ENCODE data around the gene KCNMB1.
"Not testable (repeated sequence)": the region's sequence is repeated elsewhere in the genome, so short reads cannot be mapped to it uniquely, and the experiment has no call there.

Gene KCNMB1

DNA sequence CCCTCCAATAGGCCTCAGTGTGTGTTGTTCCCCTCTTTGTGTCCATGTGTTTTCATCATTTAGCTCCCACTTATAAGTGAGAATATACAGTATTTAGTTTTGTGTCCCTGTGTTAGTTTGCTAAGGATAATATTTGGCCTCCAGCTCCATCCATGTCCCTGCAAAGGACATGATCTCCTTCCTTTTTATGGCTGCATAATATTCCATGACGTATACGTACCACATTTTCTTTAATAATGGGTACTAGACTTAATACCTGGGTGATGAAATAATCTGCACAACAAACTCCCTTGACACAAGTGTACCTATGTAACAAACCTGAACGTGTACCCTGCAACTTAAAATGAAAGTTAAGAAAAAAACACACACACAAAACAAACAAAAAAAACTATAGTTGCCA is 12.6 kb downstream of the KCNMB1 start:
- H3K18ac ChIP-seq (ENCODE audit: low read length); H3K36me3 ChIP-seq (replicated peaks in 1 of 2; ENCODE audit: control insufficient read depth in 2 of 2, insufficient read depth in 2 of 2, low read length in 2 of 2); DNase-seq (ENCODE audit: low spot score); H2AK5ac ChIP-seq (ENCODE audit: low read depth, low read length); H3K4me1 ChIP-seq (ENCODE audit: control insufficient read depth in 2 of 2, insufficient read depth in 1 of 2, low read depth in 1 of 2, low read length in 2 of 2); H2BK120ac ChIP-seq (ENCODE audit: low read depth, low read length); H2BK5ac ChIP-seq (ENCODE audit: low read length); H3K23ac ChIP-seq (ENCODE audit: low read depth, low read length, poor library complexity); H3K27ac ChIP-seq (replicated peaks; ENCODE audit: low read length); H3K4me2 ChIP-seq (ENCODE audit: insufficient read depth, low read length, poor library complexity, severe bottlenecking); H3K79me1 ChIP-seq (ENCODE audit: low read depth, low read length); H4K8ac ChIP-seq (ENCODE audit: low read depth, low read length); H2BK15ac ChIP-seq (ENCODE audit: low read length); H3K14ac ChIP-seq (ENCODE audit: low read length); H2AFZ ChIP-seq (ENCODE audit: low read length); H3K27me3 ChIP-seq (ENCODE audit: control insufficient read depth in 3 of 3, insufficient read depth in 3 of 3, low read depth in 1 of 3, low read length in 3 of 3); H3K9ac ChIP-seq (ENCODE audit: low read depth, low read length, poor library complexity); H3K4me3 ChIP-seq (ENCODE audit: low read length in 2 of 2); H4K91ac ChIP-seq (ENCODE audit: low read depth, low read length, poor library complexity); H3K9me3 ChIP-seq (replicated peaks in 1 of 2; ENCODE audit: control insufficient read depth in 2 of 2, insufficient read depth in 1 of 2, low read depth in 1 of 2, low read length in 2 of 2); H2BK12ac ChIP-seq (ENCODE audit: low read length); H3K4ac ChIP-seq (ENCODE audit: low read length): not testable (repeated sequence)
- no CpG with 5 or more reads among the region's 3 CpGs for WGBS, 2 donors (ENCODE audit: extremely low coverage in 2 of 2, insufficient read length in 2 of 2, insufficient replicate concordance in 1 of 2)

DNA sequence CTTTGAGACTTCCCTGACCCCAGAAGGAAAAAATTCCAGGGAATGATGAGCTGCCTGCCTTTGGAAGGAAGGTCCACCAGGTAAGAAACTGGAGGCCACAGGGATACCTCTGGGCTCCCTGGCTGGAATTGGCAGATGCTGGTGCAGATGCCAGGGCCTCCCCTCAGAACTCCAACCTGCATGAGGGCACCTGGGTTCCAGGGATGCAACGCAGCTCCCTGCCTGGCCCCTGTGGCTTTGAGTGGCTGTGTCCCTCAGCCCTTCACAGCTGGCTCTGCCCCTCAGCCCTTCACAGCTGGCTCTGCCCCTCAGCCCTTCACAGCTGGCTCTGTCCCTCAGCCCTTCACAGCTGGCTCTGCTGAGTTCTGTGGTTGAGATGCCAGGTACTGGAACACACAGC is 13.9 kb downstream of the KCNMB1 start:
- Histone ChIP-seq H3K27ac (replicated peaks; ENCODE audit: low read length) (no peak overlapping the region), H3K23ac (ENCODE audit: low read depth, low read length, poor library complexity) (no peak overlapping the region), H4K91ac (ENCODE audit: low read depth, low read length, poor library complexity) (no peak overlapping the region), H3K14ac (ENCODE audit: low read length) (no peak overlapping the region), H2BK12ac (ENCODE audit: low read length) (no peak overlapping the region), H3K79me1 (ENCODE audit: low read depth, low read length) (no peaks in the 10 kb centered on the region), H2BK5ac (ENCODE audit: low read length) (no peak overlapping the region), H4K8ac (ENCODE audit: low read depth, low read length) (no peak overlapping the region), H2AFZ (ENCODE audit: low read length) (no peak overlapping the region), H3K9ac (ENCODE audit: low read depth, low read length, poor library complexity) (no peak overlapping the region), H3K4me2 (ENCODE audit: insufficient read depth, low read length, poor library complexity, severe bottlenecking) (no peak overlapping the region), H3K9me3 (replicated peaks in 1 of 2; ENCODE audit: control insufficient read depth in 2 of 2, insufficient read depth in 1 of 2, low read depth in 1 of 2, low read length in 2 of 2) (no peaks in the 10 kb centered on the region), H3K4ac (ENCODE audit: low read length) (no peak overlapping the region), H2BK15ac (ENCODE audit: low read length) (peak overlapping the region; percentile 84), H2AK5ac (ENCODE audit: low read depth, low read length) (peak overlapping the region; percentile 81), H3K18ac (ENCODE audit: low read length) (peak overlapping the region; percentile 70), H3K4me3 (ENCODE audit: low read length in 2 of 2) (no peak overlapping the region), H2BK120ac (ENCODE audit: low read depth, low read length) (no peak overlapping the region), H3K36me3 (replicated peaks in 1 of 2; ENCODE audit: control insufficient read depth in 2 of 2, insufficient read depth in 2 of 2, low read length in 2 of 2) (no peaks in the 10 kb centered on the region), H3K27me3 (ENCODE audit: control insufficient read depth in 3 of 3, insufficient read depth in 3 of 3, low read depth in 1 of 3, low read length in 3 of 3) (no peaks in the 10 kb centered on the region), H3K4me1 (ENCODE audit: control insufficient read depth in 2 of 2, insufficient read depth in 1 of 2, low read depth in 1 of 2, low read length in 2 of 2) (peaks cover 0 to 1% of the 10 kb centered on the region in 2 donors)
- DNase-seq (ENCODE audit: low spot score): no peak
- WGBS, 2 donors (ENCODE audit: extremely low coverage in 2 of 2, insufficient read length in 2 of 2, insufficient replicate concordance in 1 of 2): no CpG with 5 or more reads among the region's 1 CpG

DNA sequence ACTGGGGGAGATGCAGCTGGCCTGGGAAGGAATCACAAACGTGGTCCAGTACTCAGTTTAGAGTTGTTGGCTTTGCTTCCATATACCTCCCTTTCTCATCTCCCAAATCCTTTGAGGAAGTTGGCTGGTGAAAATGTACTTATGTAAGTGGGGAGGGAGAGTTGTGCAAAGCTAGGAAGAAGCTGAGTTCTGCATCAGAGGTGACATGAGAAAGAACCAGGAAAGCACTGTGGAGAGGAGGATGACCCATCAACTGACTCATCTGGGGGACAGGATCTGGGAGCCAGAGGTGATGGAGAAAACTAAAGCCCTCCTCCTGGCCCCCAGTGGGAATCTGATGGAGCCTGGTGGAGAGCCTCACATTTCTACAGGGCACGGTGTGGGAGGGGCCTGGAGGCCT is 16.2 kb downstream of the KCNMB1 start:
- no peak overlapping the region for H2AFZ ChIP-seq (ENCODE audit: low read length)
- H2BK15ac ChIP-seq (ENCODE audit: low read length): no peak overlapping the region
- no peak overlapping the region for H4K91ac ChIP-seq (ENCODE audit: low read depth, low read length, poor library complexity)
- H2AK5ac ChIP-seq (ENCODE audit: low read depth, low read length): no peak overlapping the region
- no peak overlapping the region for H3K4me3 ChIP-seq (ENCODE audit: low read length in 2 of 2)
- H2BK5ac ChIP-seq (ENCODE audit: low read length): no peak overlapping the region
- H3K9me3 ChIP-seq (replicated peaks in 1 of 2; ENCODE audit: control insufficient read depth in 2 of 2, insufficient read depth in 1 of 2, low read depth in 1 of 2, low read length in 2 of 2): no peaks in the 10 kb centered on the region
- H3K79me1 ChIP-seq (ENCODE audit: low read depth, low read length): no peaks in the 10 kb centered on the region
- H3K4me1 ChIP-seq (ENCODE audit: control insufficient read depth in 2 of 2, insufficient read depth in 1 of 2, low read depth in 1 of 2, low read length in 2 of 2): peaks cover 0 to 1% of the 10 kb centered on the region in 2 donors
- no peak overlapping the region for H3K4ac ChIP-seq (ENCODE audit: low read length)
- no peak overlapping the region for H3K4me2 ChIP-seq (ENCODE audit: insufficient read depth, low read length, poor library complexity, severe bottlenecking)
- no peak overlapping the region for H3K18ac ChIP-seq (ENCODE audit: low read length)
- no peak overlapping the region for H4K8ac ChIP-seq (ENCODE audit: low read depth, low read length)
- DNase-seq (ENCODE audit: low spot score): no peak
- no peak overlapping the region for H3K27ac ChIP-seq (replicated peaks; ENCODE audit: low read length)
- H2BK12ac ChIP-seq (ENCODE audit: low read length): no peak overlapping the region
- H3K23ac ChIP-seq (ENCODE audit: low read depth, low read length, poor library complexity): no peak overlapping the region
- no peak overlapping the region for H3K14ac ChIP-seq (ENCODE audit: low read length)
- peaks cover 0 to 3% (median 0%) of the 10 kb centered on the region in 3 experiments for H3K27me3 ChIP-seq (ENCODE audit: control insufficient read depth in 3 of 3, insufficient read depth in 3 of 3, low read depth in 1 of 3, low read length in 3 of 3)
- no CpG with 5 or more reads among the region's 2 CpGs for WGBS, 2 donors (ENCODE audit: extremely low coverage in 2 of 2, insufficient read length in 2 of 2, insufficient replicate concordance in 1 of 2)
- no peak overlapping the region for H2BK120ac ChIP-seq (ENCODE audit: low read depth, low read length)
- no peaks in the 10 kb centered on the region for H3K36me3 ChIP-seq (replicated peaks in 1 of 2; ENCODE audit: control insufficient read depth in 2 of 2, insufficient read depth in 2 of 2, low read length in 2 of 2)
- no peak overlapping the region for H3K9ac ChIP-seq (ENCODE audit: low read depth, low read length, poor library complexity)

DNA sequence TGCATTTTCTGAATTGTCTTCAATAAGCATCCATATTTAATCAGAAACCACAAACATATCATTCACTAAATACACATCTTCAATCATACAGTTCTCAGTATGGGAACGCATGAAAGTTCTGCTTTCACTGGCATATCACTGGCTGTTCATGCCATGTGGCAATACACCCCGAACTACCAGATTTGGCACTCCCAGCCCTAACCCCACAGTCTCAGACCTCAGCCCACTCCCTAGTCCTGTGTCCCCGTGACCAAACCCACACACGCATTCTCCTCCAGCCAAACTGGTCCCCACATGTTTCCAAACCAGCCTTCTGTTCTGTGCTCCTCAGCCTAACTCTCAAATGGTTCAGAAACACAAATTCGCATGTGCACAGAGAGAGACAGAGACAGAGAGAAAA is 20.6 kb downstream of the KCNMB1 start:
- no peak overlapping the region for H3K9ac ChIP-seq (ENCODE audit: low read depth, low read length, poor library complexity)
- no peak overlapping the region for H2BK12ac ChIP-seq (ENCODE audit: low read length)
- WGBS, 2 donors (ENCODE audit: extremely low coverage in 2 of 2, insufficient read length in 2 of 2, insufficient replicate concordance in 1 of 2): no CpG with 5 or more reads among the region's 5 CpGs
- H2BK120ac ChIP-seq (ENCODE audit: low read depth, low read length): no peak overlapping the region
- H3K9me3 ChIP-seq (replicated peaks in 1 of 2; ENCODE audit: control insufficient read depth in 2 of 2, insufficient read depth in 1 of 2, low read depth in 1 of 2, low read length in 2 of 2): no peaks in the 10 kb centered on the region
- H4K91ac ChIP-seq (ENCODE audit: low read depth, low read length, poor library complexity): no peak overlapping the region
- H3K4ac ChIP-seq (ENCODE audit: low read length): no peak overlapping the region
- no peaks in the 10 kb centered on the region for H3K36me3 ChIP-seq (replicated peaks in 1 of 2; ENCODE audit: control insufficient read depth in 2 of 2, insufficient read depth in 2 of 2, low read length in 2 of 2)
- no peak overlapping the region for H2BK5ac ChIP-seq (ENCODE audit: low read length)
- H2BK15ac ChIP-seq (ENCODE audit: low read length): no peak overlapping the region
- H3K14ac ChIP-seq (ENCODE audit: low read length): no peak overlapping the region
- H2AFZ ChIP-seq (ENCODE audit: low read length): no peak overlapping the region
- no peak overlapping the region for H3K27ac ChIP-seq (replicated peaks; ENCODE audit: low read length)
- H4K8ac ChIP-seq (ENCODE audit: low read depth, low read length): no peak overlapping the region
- no peak overlapping the region for H3K4me3 ChIP-seq (ENCODE audit: low read length in 2 of 2)
- H2AK5ac ChIP-seq (ENCODE audit: low read depth, low read length): no peak overlapping the region
- H3K18ac ChIP-seq (ENCODE audit: low read length): no peak overlapping the region
- peaks cover 0 to 1% of the 10 kb centered on the region in 2 donors for H3K4me1 ChIP-seq (ENCODE audit: control insufficient read depth in 2 of 2, insufficient read depth in 1 of 2, low read depth in 1 of 2, low read length in 2 of 2)
- H3K79me1 ChIP-seq (ENCODE audit: low read depth, low read length): no peaks in the 10 kb centered on the region
- peaks cover 0 to 3% (median 0%) of the 10 kb centered on the region in 3 experiments for H3K27me3 ChIP-seq (ENCODE audit: control insufficient read depth in 3 of 3, insufficient read depth in 3 of 3, low read depth in 1 of 3, low read length in 3 of 3)
- no peak overlapping the region for H3K4me2 ChIP-seq (ENCODE audit: insufficient read depth, low read length, poor library complexity, severe bottlenecking)
- no peak for DNase-seq (ENCODE audit: low spot score)
- H3K23ac ChIP-seq (ENCODE audit: low read depth, low read length, poor library complexity): no peak overlapping the region
